Right lobe of liver (tissue), 6 donors: ENCODE measurements around the gene NRCAM. TPM values are rescaled to one million over a fixed set of nuclear protein-coding genes. Genes with fewer than 3 reads are reported as not detected.

ENCODE experiments used
- ATAC-seq, 4 donors: fragments of 200-7000 bp; cut with Tn5 transposase; one replicate each; pipeline ENCODE4 v1.9.1; 2020; ENCODE audit warnings: mild to moderate bottlenecking in 4 of 4, moderate library complexity in 4 of 4
- DNase-seq, 3 donors: peaks; one replicate each; pipeline ENCODE4 v3.0.0-alpha.2; 2020
- H3K27ac ChIP-seq, 3 donors: fragments of 200-600 bp; one replicate each; pipeline ENCODE4 v1.8.0; 2022
- H3K27me3 ChIP-seq, 2 donors: fragments of 200-600 bp; one replicate each; pipeline ENCODE4 v1.8.0; 2022
- H3K36me3 ChIP-seq, 4 donors: fragments of 200-600 bp; sonication (generic) in 1 of 4; one replicate each; pipeline versions ENCODE4 v1.5.1 to v1.8.0; 2017 to 2022; ENCODE audit warnings: control low read depth in 1 of 4
- H3K4me1 ChIP-seq, 4 donors: fragments of 200-600 bp; sonication (generic) in 1 of 4; one replicate each; pipeline versions ENCODE4 v1.5.1 to v1.8.0; 2017 to 2022; ENCODE audit warnings: control low read depth in 1 of 4
- H3K4me3 ChIP-seq, 3 donors: fragments of 200-600 bp; one replicate each; pipeline ENCODE4 v1.8.0; 2022
- H3K9me3 ChIP-seq, 4 donors: fragments of 200-600 bp; sonication (generic) in 1 of 4; one replicate each; pipeline versions ENCODE4 v1.5.1 to v1.8.0; 2017 to 2022; ENCODE audit warnings: control low read depth in 1 of 4
- CTCF ChIP-seq, 4 donors: fragments of 200-600 bp in 3 of 4; fragments of 450-650 bp in 1 of 4; IDR thresholded peaks; one replicate each; pipeline versions ENCODE4 v1.5.1 to v1.8.0; 2016 to 2022; ENCODE audit warnings: antibody characterized with exemption in 4 of 4, mild to moderate bottlenecking in 2 of 4
- POLR2A ChIP-seq: fragments of 450-650 bp; IDR thresholded peaks from one replicate; pipeline ENCODE4 v1.6.1; 2017; ENCODE audit warnings: antibody characterized with exemption, mild to moderate bottlenecking
- WGBS: methylation state at CpG from one replicate; pipeline ENCODE4 v1.1.6; 2018; ENCODE audit warnings: low coverage, low lambda C conversion rate; ENCODE audit not compliant: insufficient coverage; ENCODE audit errors: missing lambda C conversion rate; 5-methylcytosine and 5-hydroxymethylcytosine counted together
- intact Hi-C, 2 donors: fragments of 100-400 bp; cut with DNase I; formaldehyde crosslinking; loops; one replicate each; pipeline versions ENCODE4 v1.11.2 to v1.14.1; 2022
- total RNA-seq, 6 experiments: library from RNA; depleted of rRNA in 2 of 6; stranded (reverse); fragments of >200 nt in 2 of 6; fragmentation: NEBNext Ultra II Directional in 3 of 6; extraction: Animal tissue kit (Norgen Biotek cat#: 25700) in 3 of 6; gene quantifications; one replicate each; pipeline versions ENCODE4 v1.1.0 to v1.2.4, GENCODE V29; 2016 to 2023
- donor health status: DM: no; HTN: yes; CAD: no.
- donor health status: DM: no; HTN: no; CAD: no.
- donor health status: DM: no; HTN: no; CAD: no.
- donor health status: DM: no; HTN: yes; CAD: no.
- donor health status: DM: no; HTN: yes; CAD: no.

The NRCAM gene
- total RNA-seq, 6 experiments from 2014 or later, result 0.16 to 1.9 (median 0.27) TPM

GRCh38 chr7:108498481-108498880, 42.2 kb upstream of the NRCAM start:
- no peaks in the 10 kb centered on the region for H3K9me3 ChIP-seq
- no peak overlapping the region for H3K27ac ChIP-seq
- intact Hi-C loops, result no loop called here
- ATAC-seq (no peak), DNase-seq (no peak)
- 84% methylated on average over 6 of the region's 6 CpGs for WGBS
- no peak for TF ChIP-seq CTCF (IDR thresholded peaks at IDR 0.05)
- no peak for TF ChIP-seq POLR2A
- no peaks in the 10 kb centered on the region for H3K27me3 ChIP-seq
- H3K4me1 ChIP-seq, result no peaks in the 10 kb centered on the region
- no peak overlapping the region for H3K4me3 ChIP-seq
- H3K36me3 ChIP-seq, result peaks cover 0 to 25% (median 11%) of the 10 kb centered on the region in 4 donors

DNA sequence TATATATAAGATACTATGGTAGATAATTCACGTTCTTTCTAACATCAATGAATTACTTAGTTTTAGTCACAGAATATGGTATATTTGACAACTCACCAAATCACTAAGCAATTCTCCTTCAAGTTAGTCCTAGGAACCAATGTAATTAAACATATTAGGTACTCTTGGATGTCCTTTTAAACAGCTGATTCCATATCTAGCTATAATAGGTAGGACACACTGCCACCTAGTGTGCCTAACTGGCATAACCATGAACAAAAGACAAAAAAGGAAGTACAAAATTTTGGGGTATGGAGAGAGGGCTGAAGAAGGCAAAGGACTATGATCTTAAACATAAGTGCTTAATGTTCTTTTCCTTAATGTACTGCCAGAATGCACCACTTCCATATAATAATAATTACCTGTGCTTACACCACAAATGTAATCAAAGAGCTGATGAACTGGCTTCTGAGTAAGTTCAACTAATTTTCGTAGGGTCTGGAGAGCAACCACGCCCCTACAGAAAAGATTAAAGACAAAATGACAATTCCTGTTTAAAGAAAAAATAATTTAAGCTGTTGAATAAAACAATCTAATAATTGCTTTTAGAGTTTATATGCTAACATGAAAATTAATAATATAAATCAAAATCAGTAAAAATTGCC, 41.0 kb upstream of the NRCAM start:
- Histone ChIP-seq H3K27me3 (no peaks in the 10 kb centered on the region), H3K4me3 (no peak overlapping the region), H3K9me3 (no peaks in the 10 kb centered on the region), H3K36me3 (peaks cover 0 to 22% (median 9%) of the 10 kb centered on the region in 4 donors), H3K4me1 (no peaks in the 10 kb centered on the region), H3K27ac (no peak overlapping the region)
- ATAC-seq (peak; percentile 77 to 86 (median 83)), DNase-seq (no peak)
- intact Hi-C loops, result no loop called here
- 88% methylated on average over 3 of the region's 3 CpGs for WGBS
- TF ChIP-seq CTCF (IDR thresholded peaks at IDR 0.05), result peak; percentile 73 to 89 (median 86)
- TF ChIP-seq POLR2A, result no peak

DNA sequence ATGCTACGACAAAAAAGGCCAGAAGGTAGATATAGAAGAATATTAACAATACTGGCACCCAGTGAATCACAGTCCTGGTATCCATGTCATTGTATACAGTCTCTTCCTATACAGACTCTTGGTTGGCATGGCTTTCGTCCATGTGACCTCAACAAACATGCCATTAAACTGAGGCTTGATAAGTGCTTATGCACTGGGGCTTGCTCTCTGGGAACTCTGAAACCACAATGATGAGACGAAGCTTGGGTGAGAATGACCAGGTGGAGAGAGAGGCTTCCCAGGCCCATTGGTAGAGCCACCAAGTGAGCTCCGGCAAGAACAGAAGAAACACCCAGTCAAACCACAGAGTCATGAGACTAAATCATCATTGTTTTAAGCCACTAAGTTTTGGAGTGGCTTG, 36.5 kb upstream of the NRCAM start:
- DNase-seq, result no peak
- Histone ChIP-seq H3K9me3 (no peaks in the 10 kb centered on the region), H3K27ac (no peak overlapping the region), H3K4me3 (no peak overlapping the region), H3K36me3 (peaks cover 0 to 21% (median 0%) of the 10 kb centered on the region in 4 donors), H3K27me3 (no peaks in the 10 kb centered on the region), H3K4me1 (no peaks in the 10 kb centered on the region)
- intact Hi-C loops, result no loop called here
- ATAC-seq, result no peak
- TF ChIP-seq CTCF (IDR thresholded peaks at IDR 0.05), result no peak
- no peak for TF ChIP-seq POLR2A
- 79% methylated on average over 3 of the region's 4 CpGs for WGBS

DNA sequence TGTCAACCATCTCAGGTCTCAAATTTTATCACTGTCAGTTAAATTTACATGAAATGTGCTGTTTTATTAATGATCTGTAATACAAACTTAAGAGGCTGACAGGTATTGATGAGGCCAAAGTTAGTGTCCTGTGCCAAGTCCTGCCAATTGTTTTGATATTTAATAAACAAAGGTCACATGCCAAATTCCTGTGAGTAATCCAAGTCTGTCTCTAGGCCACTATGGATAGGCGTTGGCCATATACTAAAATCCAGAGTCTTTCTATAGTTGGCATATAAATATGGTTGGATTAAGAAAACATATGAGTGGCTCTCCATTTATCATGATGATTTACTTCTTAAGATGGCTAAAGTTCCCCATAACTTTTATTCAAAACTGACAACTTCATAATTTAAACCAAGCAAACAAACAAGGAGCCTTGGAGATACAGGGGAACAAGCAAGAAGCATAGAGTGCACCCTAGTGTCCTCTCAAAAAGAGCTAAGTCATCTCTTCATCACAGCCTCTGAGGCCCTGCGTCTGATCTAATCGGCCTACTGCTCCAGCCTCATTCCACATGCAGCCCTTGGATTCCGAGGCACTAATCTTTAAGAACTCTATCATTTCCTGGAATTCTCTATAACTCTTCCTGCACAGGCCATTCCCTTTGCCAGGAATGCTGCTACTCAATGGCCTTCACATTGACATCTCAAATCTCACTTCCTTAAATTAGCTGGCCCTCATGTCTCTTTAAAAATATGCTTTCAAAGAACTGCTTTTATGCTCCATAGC, 32.7 kb upstream of the NRCAM start:
- Histone ChIP-seq H3K27ac (no peak overlapping the region), H3K9me3 (no peaks in the 10 kb centered on the region), H3K36me3 (peaks cover 0 to 21% (median 0%) of the 10 kb centered on the region in 4 donors), H3K4me3 (no peak overlapping the region), H3K27me3 (no peaks in the 10 kb centered on the region), H3K4me1 (no peaks in the 10 kb centered on the region)
- intact Hi-C loops, result no loop called here
- no peak for DNase-seq
- ATAC-seq, result peak; percentile 28 to 59 (median 42)
- WGBS, result 78% methylated on average over 4 of the region's 4 CpGs
- no peak for TF ChIP-seq CTCF (IDR thresholded peaks at IDR 0.05)
